ENCODE data around the gene CYLD.

The CYLD gene

GRCh38 chr16:50741225-50741780 lies 583 bp upstream of the CYLD start:
- DNase-seq, result no peak

GRCh38 chr16:50742576-50743200 lies 802 bp downstream of the CYLD start:
- no peak for DNase-seq

- no peak for DNase-seq
Observed at GRCh38 chr16:50743581-50744225, 1.8 kb downstream of the CYLD start.

- DNase-seq, result peak; percentile 3
Observed at GRCh38 chr16:50744881-50745280, 3.0 kb downstream of the CYLD start.

GRCh38 chr16:50745940-50746339 lies 4.1 kb downstream of the CYLD start:
- DNase-seq, result no peak

- peak; percentile 38 for DNase-seq
Observed at GRCh38 chr16:50747207-50747956, 5.5 kb downstream of the CYLD start.

- no peak for DNase-seq
Observed at GRCh38 chr16:50751528-50751927, 9.6 kb downstream of the CYLD start.

GRCh38 chr16:50752471-50753235 lies 10.8 kb downstream of the CYLD start:
- no peak for DNase-seq

GRCh38 chr16:50756473-50756872 lies 14.6 kb downstream of the CYLD start:
- no peak for DNase-seq

GRCh38 chr16:50761267-50761666 lies 19.4 kb downstream of the CYLD start:
- DNase-seq, result no peak

- no peak for DNase-seq
Observed at GRCh38 chr16:50762241-50762640, 20.4 kb downstream of the CYLD start.

- no peak for DNase-seq
Observed at GRCh38 chr16:50763211-50763610, 21.3 kb downstream of the CYLD start.

GRCh38 chr16:50765260-50765659 lies 23.4 kb downstream of the CYLD start:
- DNase-seq, result no peak

GRCh38 chr16:50765861-50766260 lies 24.0 kb downstream of the CYLD start:
- DNase-seq, result no peak

- DNase-seq, result no peak
Observed at GRCh38 chr16:50767197-50767596, 25.3 kb downstream of the CYLD start.

GRCh38 chr16:50771366-50771765 lies 29.5 kb downstream of the CYLD start:
- no peak for DNase-seq

- DNase-seq, result no peak
Observed at GRCh38 chr16:50774405-50774804, 32.5 kb downstream of the CYLD start.

- DNase-seq, result no peak
Observed at GRCh38 chr16:50774960-50775359, 33.1 kb downstream of the CYLD start.

GRCh38 chr16:50776037-50776436 lies 34.2 kb downstream of the CYLD start:
- no peak for DNase-seq

- no peak for DNase-seq
Observed at GRCh38 chr16:50778284-50779163, 36.6 kb downstream of the CYLD start.

- no peak for DNase-seq
Observed at GRCh38 chr16:50781043-50781442, 39.2 kb downstream of the CYLD start.

GRCh38 chr16:50781518-50781917 lies 39.6 kb downstream of the CYLD start:
- DNase-seq, result no peak
